Erythroblast (primary cell): ENCODE measurements around the gene GANAB.
"Not testable (repeated sequence)": the region's sequence is repeated elsewhere in the genome, so short reads cannot be mapped to it uniquely, and the experiment has no call there.

ENCODE experiments used
- DNase-seq, 2 experiments: peaks; one replicate each; lab custom pipeline; 2025; lab: John Stamatoyannopoulos, UW
- GATA1 ChIP-seq: IDR thresholded peaks from 2 replicates; pipeline ENCODE4 v1.6.1; 2011; ENCODE audit warnings: low read depth, mild to moderate bottlenecking, control low read depth, low read length, moderate library complexity
- POLR2A ChIP-seq: IDR thresholded peaks from 2 replicates; pipeline ENCODE4 v1.6.1; 2011; ENCODE audit warnings: mild to moderate bottlenecking, low read length

The GANAB gene

GRCh38 chr11:62645946-62646824 lies at the start of gene GANAB:
Gene GANAB, minus strand, starts transcription at chr11:62646613. Its CDS starts 14 bp downstream, at chr11:62646599.
- peak; percentile 88 for TF ChIP-seq POLR2A
- no peak for TF ChIP-seq GATA1
- peak; percentile 99 for DNase-seq

- no peak for TF ChIP-seq POLR2A
- DNase-seq: peak; percentile 85 to 93
Observed at GRCh38 chr11:62694455-62695167, 48.2 kb upstream of the GANAB start.

- DNase-seq: not testable (repeated sequence)
Observed at GRCh38 chr11:62693624-62694023, 47.2 kb upstream of the GANAB start.

- peak in 1 of 2 experiments; percentile 52 for DNase-seq
- TF ChIP-seq POLR2A (no peak), GATA1 (no peak)
Observed at GRCh38 chr11:62689421-62690183, 43.2 kb upstream of the GANAB start, which contains the start of gene LRRN4CL. Gene LRRN4CL, minus strand, starts transcription at chr11:62689530. Its CDS starts 1,022 bp downstream, at chr11:62688508.

GRCh38 chr11:62688491-62688890 lies 42.1 kb upstream of the GANAB start:
- no peak for DNase-seq
- TF ChIP-seq POLR2A (no peak), GATA1 (no peak)

- TF ChIP-seq POLR2A (no peak), GATA1 (no peak)
- no peak for DNase-seq
Observed at GRCh38 chr11:62687508-62688396, 41.3 kb upstream of the GANAB start.

GRCh38 chr11:62682518-62682917 lies 36.1 kb upstream of the GANAB start:
- DNase-seq: no peak
- TF ChIP-seq POLR2A: no peak
- no peak for TF ChIP-seq GATA1

GRCh38 chr11:62680825-62681240 lies 34.4 kb upstream of the GANAB start:
- TF ChIP-seq GATA1: no peak
- TF ChIP-seq POLR2A: no peak
- peak; percentile 68 to 74 for DNase-seq

- peak; percentile 89 to 90 for DNase-seq
- TF ChIP-seq GATA1 (no peak), POLR2A (peak; percentile 88)
Observed at GRCh38 chr11:62678770-62679696, 32.6 kb upstream of the GANAB start, which contains the start of gene UBXN1. Gene UBXN1, minus strand, starts transcription at chr11:62679073. Its CDS starts 150 bp downstream, at chr11:62678923.

GRCh38 chr11:62678433-62678769 lies 32.0 kb upstream of the GANAB start:
- no peak for DNase-seq
- TF ChIP-seq GATA1 (no peak), POLR2A (no peak)

GRCh38 chr11:62677714-62678113 lies 31.3 kb upstream of the GANAB start:
- TF ChIP-seq GATA1 (no peak), POLR2A (no peak)
- no peak for DNase-seq

GRCh38 chr11:62677156-62677555 lies 30.7 kb upstream of the GANAB start:
- DNase-seq: no peak
- no peak for TF ChIP-seq GATA1
- TF ChIP-seq POLR2A: no peak
